HEK293 (cell line): Measurements from ENCODE around the gene CD177.

Experiments used
- CTCF ChIP-seq: fragments of 450-650 bp; formaldehyde crosslinking; IDR thresholded peaks from 2 replicates; pipeline ENCODE4 v1.5.1; 2016; ENCODE audit warnings: missing biosample characterization, missing genetic modification characterization
- HOXC10 ChIP-seq: sonication (generic); formaldehyde crosslinking; IDR thresholded peaks from 2 replicates; pipeline ENCODE4 v1.8.1; 2023; ENCODE audit warnings: mild to moderate bottlenecking, missing genetic modification reagents
- PRDM10 ChIP-seq: fragments of 450-650 bp; formaldehyde crosslinking; IDR thresholded peaks from 2 replicates; pipeline ENCODE4 v1.5.1; 2016; ENCODE audit warnings: missing biosample characterization, missing genetic modification characterization
- SCRT1 ChIP-seq: fragments of 450-650 bp; formaldehyde crosslinking; IDR thresholded peaks from 2 replicates; pipeline ENCODE4 v1.5.1; 2016; ENCODE audit warnings: missing biosample characterization, missing genetic modification characterization, borderline replicate concordance
- SP2 ChIP-seq: fragments of 450-650 bp; formaldehyde crosslinking; IDR thresholded peaks from 2 replicates; pipeline ENCODE4 v1.5.1; 2016; ENCODE audit warnings: missing biosample characterization, missing genetic modification characterization
- YY1 ChIP-seq: fragments of 450-650 bp; formaldehyde crosslinking; IDR thresholded peaks from 2 replicates; pipeline ENCODE4 v1.5.1; 2018; ENCODE audit warnings: missing biosample characterization, missing genetic modification characterization
- ZBTB8A ChIP-seq: fragments of 450-650 bp; formaldehyde crosslinking; IDR thresholded peaks from 2 replicates; pipeline ENCODE4 v1.5.1; 2016; ENCODE audit warnings: missing biosample characterization, missing genetic modification characterization
- ZIC2 ChIP-seq: fragments of 450-650 bp; formaldehyde crosslinking; IDR thresholded peaks from 2 replicates; pipeline ENCODE4 v1.5.1; 2016; ENCODE audit warnings: missing biosample characterization, missing genetic modification characterization
- ZNF239 ChIP-seq: fragments of 450-650 bp; formaldehyde crosslinking; IDR thresholded peaks from 2 replicates; pipeline ENCODE4 v1.5.1; 2016; ENCODE audit warnings: missing biosample characterization, missing genetic modification characterization
- ZNF26 ChIP-seq: fragments of 450-650 bp; formaldehyde crosslinking; IDR thresholded peaks from 2 replicates; pipeline ENCODE4 v1.5.1; 2016; ENCODE audit warnings: missing biosample characterization, missing genetic modification characterization
- ZNF280C ChIP-seq: fragments of 450-650 bp; formaldehyde crosslinking; IDR thresholded peaks from 2 replicates; pipeline ENCODE4 v1.5.1; 2016; ENCODE audit warnings: missing biosample characterization, missing genetic modification characterization
- ZNF544 ChIP-seq: fragments of 450-650 bp; formaldehyde crosslinking; IDR thresholded peaks from 2 replicates; pipeline ENCODE4 v1.5.0; 2017; ENCODE audit warnings: missing biosample characterization, missing genetic modification characterization
- ZNF792 ChIP-seq: fragments of 450-650 bp; formaldehyde crosslinking; IDR thresholded peaks from 2 replicates; pipeline ENCODE4 v1.5.1; 2016; ENCODE audit warnings: missing biosample characterization, missing genetic modification characterization

- TF ChIP-seq CTCF (tag by site-specific recombination) = no peak
- TF ChIP-seq SCRT1 (tag by site-specific recombination) = no peak
- no peak for TF ChIP-seq SP2 (tag by site-specific recombination)
- TF ChIP-seq ZNF26 (tag by site-specific recombination) = no peak
- TF ChIP-seq HOXC10 (CRISPR knock-in tag) = no peak
- TF ChIP-seq PRDM10 (tag by site-specific recombination) = no peak
- TF ChIP-seq ZNF544 (tag by site-specific recombination) = no peak
- no peak for TF ChIP-seq ZBTB8A (tag by site-specific recombination)
- no peak for TF ChIP-seq ZNF280C
- TF ChIP-seq YY1 (tag by site-specific recombination) = no peak
- TF ChIP-seq ZIC2 = no peak
- TF ChIP-seq ZNF239 (tag by site-specific recombination) = no peak
- TF ChIP-seq ZNF792 (tag by site-specific recombination) = no peak
Observed at GRCh38 chr19:43380008-43380407, 26.5 kb downstream of the CD177 start.
